ENCODE measurements around the gene KLHL13. TPM values are rescaled to one million over a fixed set of nuclear protein-coding genes. Genes with fewer than 3 reads are reported as not detected.

Gene KLHL13
- total RNA-seq, 1 donor from 2014 or later: not detected

DNA sequence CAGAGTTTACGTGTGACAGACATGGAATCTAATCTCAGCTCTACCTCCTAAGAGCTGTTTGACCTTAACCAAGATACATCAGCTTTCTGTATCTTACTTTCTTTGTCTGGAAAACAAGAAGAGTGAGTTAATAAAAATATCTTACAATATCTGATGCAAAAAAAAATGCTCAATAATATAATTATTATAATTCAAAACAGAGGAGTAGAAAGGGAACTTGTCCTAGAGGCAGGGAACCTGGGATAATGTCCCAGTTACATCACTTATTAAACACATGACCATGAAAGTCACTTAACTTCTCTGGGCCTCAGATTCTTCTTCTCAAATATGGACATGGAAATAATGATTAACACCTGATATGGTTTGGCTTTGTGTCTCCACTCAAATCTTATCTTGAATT lies 256.1 kb downstream of the KLHL13 start:
- Mint-ChIP-seq H3K27me3 (ENCODE audit: insufficient read depth) (no peaks in the 10 kb centered on the region), H3K27ac (no peak overlapping the region), H3K4me1 (ENCODE audit: low read depth) (no peaks in the 10 kb centered on the region), H3K9me3 (no peaks in the 10 kb centered on the region), H3K36me3 (ENCODE audit: low read depth) (no peaks in the 10 kb centered on the region), H3K4me3 (no peak overlapping the region)
- DNase-seq (ENCODE audit: low spot score): no peak
- intact Hi-C loops (cut with micrococcal nuclease): no loop called here

DNA sequence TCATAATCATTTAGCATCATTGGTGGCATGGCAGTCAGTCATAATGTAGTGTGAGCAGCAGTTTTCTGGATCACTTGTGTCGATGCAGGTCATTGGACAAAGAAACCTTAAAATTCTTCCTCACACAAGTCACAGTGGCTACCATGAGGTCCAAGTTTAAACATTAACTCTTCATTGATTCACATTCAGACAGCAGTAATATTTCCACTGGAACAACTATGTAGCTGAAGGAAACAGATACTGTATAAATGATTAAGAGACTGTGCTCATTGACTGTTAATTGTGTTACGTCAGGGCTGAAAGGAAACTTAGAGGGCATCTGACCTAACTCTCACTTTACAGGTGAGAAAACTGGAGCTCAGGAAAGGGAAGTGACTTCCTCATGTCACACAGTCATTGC lies 261.8 kb downstream of the KLHL13 start:
- no peak overlapping the region for H3K27ac Mint-ChIP-seq
- H3K27me3 Mint-ChIP-seq (ENCODE audit: insufficient read depth): no peaks in the 10 kb centered on the region
- H3K9me3 Mint-ChIP-seq: no peaks in the 10 kb centered on the region
- no peaks in the 10 kb centered on the region for H3K4me1 Mint-ChIP-seq (ENCODE audit: low read depth)
- no peak for DNase-seq (ENCODE audit: low spot score)
- H3K36me3 Mint-ChIP-seq (ENCODE audit: low read depth): no peaks in the 10 kb centered on the region
- intact Hi-C loops (cut with micrococcal nuclease): no loop called here
- H3K4me3 Mint-ChIP-seq: no peak overlapping the region

- Mint-ChIP-seq H3K9me3 (no peaks in the 10 kb centered on the region), H3K27ac (no peak overlapping the region), H3K4me1 (ENCODE audit: low read depth) (no peaks in the 10 kb centered on the region), H3K4me3 (no peak overlapping the region), H3K36me3 (ENCODE audit: low read depth) (no peaks in the 10 kb centered on the region), H3K27me3 (ENCODE audit: insufficient read depth) (no peaks in the 10 kb centered on the region)
- intact Hi-C loops (cut with micrococcal nuclease): no loop called here
- no peak for DNase-seq (ENCODE audit: low spot score)
Measured at GRCh38 chrX:117851025-117851424, 265.6 kb downstream of the KLHL13 start.

Other genes with a start within 250 kb of the KLHL13 start
- gene WDR44, start 229.3 kb upstream of the KLHL13 start, total RNA-seq: 10.0 and 11.3 TPM in 2 replicates